GM18873 (cell line): ENCODE data around the gene ABCA7.
"Not testable (repeated sequence)": the region's sequence is repeated elsewhere in the genome, so short reads cannot be mapped to it uniquely, and the experiment has no call there.

ENCODE experiments used
- ATAC-seq: cut with Tn5 transposase; IDR thresholded peaks from one replicate; pipeline ENCODE4 v1.9.1; 2021; ENCODE audit warnings: mild to moderate bottlenecking, moderate library complexity, moderate number of reproducible peaks; ENCODE audit not compliant: unreplicated experiment, low FRiP score

Gene ABCA7

GRCh38 chr19:1015061-1015781 is 24.7 kb upstream of the ABCA7 start:
- ATAC-seq, result no peak

GRCh38 chr19:1015782-1016646 is 23.9 kb upstream of the ABCA7 start:
- ATAC-seq, result no peak

- no peak for ATAC-seq
These were observed 23.2 kb upstream of the ABCA7 start for GRCh38 chr19:1016647-1017114.

- ATAC-seq, result no peak
These were observed 22.6 kb upstream of the ABCA7 start for GRCh38 chr19:1017115-1017905.

GRCh38 chr19:1017906-1018305 is 22.0 kb upstream of the ABCA7 start:
- ATAC-seq, result no peak

- no peak for ATAC-seq
These were observed 21.5 kb upstream of the ABCA7 start for GRCh38 chr19:1018393-1018792.

- ATAC-seq, result no peak
These were observed 20.8 kb upstream of the ABCA7 start for GRCh38 chr19:1018932-1019615.

GRCh38 chr19:1019616-1019961 is 20.3 kb upstream of the ABCA7 start:
- ATAC-seq, result no peak

GRCh38 chr19:1019980-1020867 is 19.7 kb upstream of the ABCA7 start:
- ATAC-seq, result no peak

GRCh38 chr19:1020868-1021425 is 19.0 kb upstream of the ABCA7 start, which contains the start of gene TMEM259:
Gene TMEM259, minus strand, starts transcription at chr19:1021123. Its CDS starts 127 bp downstream, at chr19:1020996.
- ATAC-seq, result peak; percentile 66

GRCh38 chr19:1023883-1024188 is 16.1 kb upstream of the ABCA7 start:
- not testable (repeated sequence) for ATAC-seq

- ATAC-seq, result not testable (repeated sequence)
These were observed 14.8 kb upstream of the ABCA7 start for GRCh38 chr19:1025080-1025479.

- no peak for ATAC-seq
These were observed 13.7 kb upstream of the ABCA7 start, which contains the start of gene CNN2 for GRCh38 chr19:1025960-1026782. Gene CNN2, plus strand, starts transcription at chr19:1026608. Its CDS starts 54 bp downstream, at chr19:1026662.

GRCh38 chr19:1026783-1027649 is 12.9 kb upstream of the ABCA7 start:
- no peak for ATAC-seq

- ATAC-seq, result no peak
These were observed 12.3 kb upstream of the ABCA7 start for GRCh38 chr19:1027650-1028061.

GRCh38 chr19:1028062-1028926 is 11.6 kb upstream of the ABCA7 start:
- ATAC-seq, result no peak
